Mucosa of descending colon (tissue), 3 donors: ENCODE data around the gene ABCC6. TPM values are rescaled to one million over a fixed set of nuclear protein-coding genes. Genes with fewer than 3 reads are reported as not detected.

Experiments used
- ATAC-seq: fragments of 200-7000 bp; cut with Tn5 transposase; one replicate; pipeline ENCODE4 v1.9.1; 2020; ENCODE audit warnings: mild to moderate bottlenecking, moderate library complexity
- DNase-seq, 3 donors: peaks; one replicate each; pipeline ENCODE4 v3.0.0-alpha.2; 2020
- H3K36me3 ChIP-seq: fragments of 200-600 bp; one replicate; pipeline ENCODE4 v1.8.0; 2021; ENCODE audit warnings: low read depth, mild to moderate bottlenecking
- H3K4me1 ChIP-seq: fragments of 200-600 bp; one replicate; pipeline ENCODE4 v1.8.0; 2021; ENCODE audit warnings: low read depth, mild to moderate bottlenecking
- H3K4me3 ChIP-seq: fragments of 200-600 bp; one replicate; pipeline ENCODE4 v1.8.0; 2021; ENCODE audit warnings: mild to moderate bottlenecking
- H3K9me3 ChIP-seq: fragments of 200-600 bp; one replicate; pipeline ENCODE4 v1.8.0; 2021; ENCODE audit warnings: mild to moderate bottlenecking
- CTCF ChIP-seq: fragments of 200-600 bp; IDR thresholded peaks from one replicate; pipeline ENCODE4 v1.8.0; 2022; ENCODE audit warnings: antibody characterized with exemption, mild to moderate bottlenecking
- intact Hi-C, 2 donors: fragments of 100-400 bp; cut with DNase I in 1 of 2; cut with micrococcal nuclease in 1 of 2; formaldehyde crosslinking; loops; one replicate each; pipeline versions ENCODE4 v1.11.0 to v1.11.1; 2022; cut with DNase I, micrococcal nuclease
- total RNA-seq, 3 donors: library from RNA; stranded (reverse); fragmentation: NEBNext Ultra II Directional in 2 of 3; extraction: Animal tissue kit (Norgen Biotek cat#: 25700) in 2 of 3; gene quantifications; one replicate each; pipeline versions ENCODE4 v1.2.1 to v1.2.4, GENCODE V29; 2021 to 2023
- donor health status: DM: no; HTN: no; CAD: no; lungs with moderate emphysema.
- donor health status: DM: no; HTN: no; CAD: no.
- donor health status: DM: no; HTN: yes; CAD: no.

The ABCC6 gene
- total RNA-seq, 3 donors from 2014 or later = 12.2 to 34.3 (median 26.4) TPM

GRCh38 chr16:16144416-16144815, 78.9 kb downstream of the ABCC6 start:
- no peak for TF ChIP-seq CTCF
- ATAC-seq (no peak), DNase-seq (no peak)
- H3K4me3 ChIP-seq = no peak overlapping the region
- intact Hi-C loops = loop anchor here in 1 of 2 donors (5.0 kb wide), 1 partner anchor 48 kb away; no protein-coding TSS in a partner anchor
- no peaks in the 10 kb centered on the region for H3K4me1 ChIP-seq
- no peaks in the 10 kb centered on the region for H3K9me3 ChIP-seq
- H3K36me3 ChIP-seq = no peaks in the 10 kb centered on the region

- intact Hi-C loops = loop anchor here in 1 of 2 donors (5.0 kb wide), 1 partner anchor 48 kb away; no protein-coding TSS in a partner anchor
- no peaks in the 10 kb centered on the region for H3K4me1 ChIP-seq
- no peaks in the 10 kb centered on the region for H3K36me3 ChIP-seq
- no peak for TF ChIP-seq CTCF
- H3K4me3 ChIP-seq = no peak overlapping the region
- ATAC-seq (no peak), DNase-seq (no peak)
- H3K9me3 ChIP-seq = no peaks in the 10 kb centered on the region
Measured at GRCh38 chr16:16143931-16144330, 79.4 kb downstream of the ABCC6 start.

GRCh38 chr16:16143038-16143763, 80.1 kb downstream of the ABCC6 start:
- Histone ChIP-seq H3K4me1 (no peaks in the 10 kb centered on the region), H3K4me3 (no peak overlapping the region), H3K36me3 (peaks cover under 1% of the 10 kb centered on the region), H3K9me3 (no peaks in the 10 kb centered on the region)
- intact Hi-C loops = loop anchor here in 1 of 2 donors (5.0 kb wide), 1 partner anchor 49 kb away; no protein-coding TSS in a partner anchor
- no peak for TF ChIP-seq CTCF
- DNase-seq = peak in 1 of 3 donors; percentile 32
- ATAC-seq = peak; percentile 32

GRCh38 chr16:16141784-16142396, 81.4 kb downstream of the ABCC6 start:
- no peak for TF ChIP-seq CTCF
- intact Hi-C loops = loop anchor here in 1 of 2 donors (5.0 kb wide), 1 partner anchor 50 kb away; no protein-coding TSS in a partner anchor
- Histone ChIP-seq H3K36me3 (peaks cover 4% of the 10 kb centered on the region), H3K9me3 (no peaks in the 10 kb centered on the region), H3K4me3 (no peak overlapping the region), H3K4me1 (no peaks in the 10 kb centered on the region)
- no peak for DNase-seq
- ATAC-seq = no peak

- H3K36me3 ChIP-seq = peaks cover 4% of the 10 kb centered on the region
- intact Hi-C loops = loop anchor here in 1 of 2 donors (5.0 kb wide), 1 partner anchor 51 kb away; no protein-coding TSS in a partner anchor
- DNase-seq (no peak), ATAC-seq (no peak)
- H3K9me3 ChIP-seq = no peaks in the 10 kb centered on the region
- H3K4me1 ChIP-seq = no peaks in the 10 kb centered on the region
- no peak for TF ChIP-seq CTCF
- H3K4me3 ChIP-seq = no peak overlapping the region
Measured at GRCh38 chr16:16141141-16141540, 82.2 kb downstream of the ABCC6 start.
